ENCODE results near the gene AFMID. TPM values are rescaled to one million over a fixed set of nuclear protein-coding genes. Genes with fewer than 3 reads are reported as not detected.

The AFMID gene
- total and polyA plus RNA-seq, 2 of the 13 experiments (the other 11 are each of a cell fraction or from before 2014, with no cell fraction given): 249 to 270 TPM

GRCh38 chr17:78148286-78149016, 38.7 kb upstream of the AFMID start (continued):
- TF ChIP-seq ETV5 (CRISPR knock-in tag; IDR thresholded peaks at IDR 0.05; ENCODE audit: borderline replicate concordance): peak; percentile 69; the same call in 1 of the 2 replicates
- no peak for TF ChIP-seq HNRNPLL (IDR thresholded peaks at IDR 0.05; ENCODE audit: low read depth, low read length, poor library complexity, severe bottlenecking)
- no peak for TF ChIP-seq THAP8 (CRISPR knock-in tag; IDR thresholded peaks at IDR 0.05; ENCODE audit: borderline replicate concordance)
- TF ChIP-seq NONO (IDR thresholded peaks at IDR 0.05): no peak
- 0 out of 2 replicates have a peak, but pooled peaks have one; percentile 28 for TF ChIP-seq NONO (CRISPR knock-in tag; conservative IDR thresholded peaks at IDR 0.05)
- no peak for TF ChIP-seq SNAI1 (CRISPR knock-in tag; IDR thresholded peaks at IDR 0.05; ENCODE audit: borderline replicate concordance)
- TF ChIP-seq CSRNP1 (CRISPR knock-in tag; IDR thresholded peaks at IDR 0.05): no peak
- TF ChIP-seq ZNF34 (CRISPR knock-in tag; IDR thresholded peaks at IDR 0.05; ENCODE audit: borderline replicate concordance): no peak
- TF ChIP-seq ZNF850 (CRISPR knock-in tag; conservative IDR thresholded peaks at IDR 0.05): no peak
- peak; percentile 65; the same call in 1 of the 2 replicates for TF ChIP-seq ATF2 (CRISPR knock-in tag; IDR thresholded peaks at IDR 0.05)
- no peak for TF ChIP-seq ZNF326 (CRISPR knock-in tag; IDR thresholded peaks at IDR 0.05; ENCODE audit: borderline replicate concordance)
- TF ChIP-seq ZMYM2 (CRISPR knock-in tag; IDR thresholded peaks at IDR 0.05): 0 out of 2 replicates have a peak, but pooled peaks have one; percentile 34
- no peak for TF ChIP-seq AKNA (CRISPR knock-in tag; IDR thresholded peaks at IDR 0.05; ENCODE audit: borderline replicate concordance)
- TF ChIP-seq LCORL (IDR thresholded peaks at IDR 0.05): no peak
- TF ChIP-seq LCORL (CRISPR knock-in tag; IDR thresholded peaks at IDR 0.05): peak; percentile 95

All from HepG2 (cell line).